H1 (cell line): Measurements from ENCODE around the gene YIPF3. TPM values are rescaled to one million over a fixed set of nuclear protein-coding genes. Genes with fewer than 3 reads are reported as not detected.

Experiments used
- CTCF ChIA-PET: fragments of 300-600 bp; sonication (Branson Sonifier 250); formaldehyde crosslinking; loops from one replicate; lab custom pipeline; 2021; ENCODE audit not compliant: partially characterized antibody; lab: Charles Lee
- POLR2A ChIA-PET: fragments of 300-600 bp; sonication (Branson Sonifier 250); formaldehyde crosslinking; loops from one replicate; lab custom pipeline; 2021; ENCODE audit warnings: inconsistent platforms; ENCODE audit not compliant: partially characterized antibody; lab: Charles Lee
- DNase-seq, 2 experiments: peaks; one replicate each; pipeline versions ENCODE4 v3.0.0 to v3.0.0-alpha.2; 2010 to 2022; ENCODE audit warnings: low spot score in 2 of 2, low read depth in 1 of 2, mixed read lengths in 1 of 2
- FAIRE-seq: peaks from 2 replicates; lab custom pipeline; 2011; peaks lifted over from hg19 to GRCh38; lab: Jason Lieb, UNC
- H2AFZ ChIP-seq: 2 replicates; pipeline ENCODE4 v1.8.1; 2012; ENCODE audit warnings: low read length, inconsistent platforms
- H2AK5ac ChIP-seq: 2 replicates; pipeline ENCODE4 v1.6.1; 2013; ENCODE audit warnings: low read depth, low read length
- H2BK120ac ChIP-seq: replicated peaks from 2 replicates; pipeline ENCODE3; 2013; ENCODE audit warnings: low read depth, low read length, inconsistent platforms
- H2BK12ac ChIP-seq: 2 replicates; pipeline ENCODE4 v1.6.1; 2013; ENCODE audit warnings: low read depth, low read length
- H2BK15ac ChIP-seq: 2 replicates; pipeline ENCODE4 v1.6.1; 2013; ENCODE audit warnings: low read length
- H2BK20ac ChIP-seq: 2 replicates; pipeline ENCODE4 v1.6.1; 2013; ENCODE audit warnings: low read length
- H2BK5ac ChIP-seq: 2 replicates; pipeline ENCODE4 v1.6.1; 2013; ENCODE audit warnings: low read depth, low read length
- H3K14ac ChIP-seq: 2 replicates; pipeline ENCODE4 v1.6.1; 2013; ENCODE audit warnings: inconsistent platforms; ENCODE audit not compliant: insufficient read length
- H3K18ac ChIP-seq: 2 replicates; pipeline ENCODE4 v1.6.1; 2013; ENCODE audit warnings: low read length; ENCODE audit errors: extremely low read depth
- H3K23ac ChIP-seq: 2 replicates; pipeline ENCODE4 v1.6.1; 2013; ENCODE audit warnings: inconsistent platforms; ENCODE audit not compliant: insufficient read length
- H3K23me2 ChIP-seq: 2 replicates; pipeline ENCODE4 v1.6.1; 2013; ENCODE audit warnings: low read depth, low read length
- H3K27ac ChIP-seq: 2 replicates; pipeline ENCODE4 v1.6.1; 2011; ENCODE audit warnings: low read depth, low read length, inconsistent platforms
- H3K27me3 ChIP-seq, 4 experiments: replicated peaks in 1 of 4; 1 replicate in 1 of 4; 2 replicates in 3 of 4; pipeline versions ENCODE4 v1.6.1 to v1.8.1; 2011 to 2013; ENCODE audit warnings: low read length in 3 of 4, mild to moderate bottlenecking in 3 of 4, inconsistent platforms in 2 of 4, mixed read lengths in 2 of 4, moderate library complexity in 1 of 4; ENCODE audit not compliant: control insufficient read depth in 3 of 4, insufficient read depth in 3 of 4; ENCODE audit errors: extremely low read depth in 1 of 4
- H3K36me3 ChIP-seq, 4 experiments: 2 replicates each; pipeline versions ENCODE4 v1.6.1 to v1.8.1; 2011 to 2013; ENCODE audit warnings: mild to moderate bottlenecking in 4 of 4, low read length in 3 of 4, moderate library complexity in 2 of 4, control low read depth in 1 of 4, inconsistent platforms in 1 of 4; ENCODE audit not compliant: insufficient read depth in 4 of 4, control insufficient read depth in 2 of 4
- H3K4ac ChIP-seq: replicated peaks from 2 replicates; pipeline ENCODE3; 2013; ENCODE audit warnings: low read length, low read depth, mixed read lengths, inconsistent platforms; ENCODE audit not compliant: insufficient read length
- H3K4me1 ChIP-seq, 4 experiments: replicated peaks in 1 of 4; 1 replicate in 1 of 4; 2 replicates in 3 of 4; pipeline versions ENCODE4 v1.6.1 to v1.8.1; 2011 to 2013; ENCODE audit warnings: low read length in 3 of 4, inconsistent platforms in 2 of 4, mixed read lengths in 1 of 4; ENCODE audit not compliant: insufficient read depth in 4 of 4, control insufficient read depth in 3 of 4
- H3K4me2 ChIP-seq, 2 experiments: 2 replicates each; pipeline versions ENCODE4 v1.6.1 to v1.8.1; 2011 to 2013; ENCODE audit warnings: low read depth in 2 of 2, low read length in 2 of 2, control low read depth in 1 of 2, inconsistent platforms in 1 of 2, mild to moderate bottlenecking in 1 of 2; ENCODE audit not compliant: insufficient read depth in 1 of 2
- H3K4me3 ChIP-seq, 4 experiments: fragments of 200-600, 300-600 bp in 1 of 4; sonication (generic), shearing (Covaris generic), sonication (Bioruptor Twin) in 1 of 4; 2 replicates each; pipeline versions ENCODE4 v1.5.1 to v1.8.1; 2011 to 2016; ENCODE audit warnings: low read length in 4 of 4, low read depth in 3 of 4, control low read depth in 2 of 4, inconsistent platforms in 2 of 4, mild to moderate bottlenecking in 2 of 4, mixed read lengths in 1 of 4, moderate library complexity in 1 of 4; ENCODE audit not compliant: insufficient read depth in 2 of 4; ENCODE audit errors: extremely low read depth in 1 of 4
- H3K56ac ChIP-seq: replicated peaks from 2 replicates; pipeline ENCODE3; 2013; ENCODE audit warnings: low read depth, mild to moderate bottlenecking, mixed read lengths, low read length, inconsistent platforms; ENCODE audit not compliant: insufficient read length
- H3K79me1 ChIP-seq: 2 replicates; pipeline ENCODE4 v1.6.1; 2013; ENCODE audit warnings: low read depth, low read length, control low read depth
- H3K79me2 ChIP-seq, 2 experiments: 2 replicates each; pipeline versions ENCODE4 v1.6.1 to v1.8.1; 2012 to 2013; ENCODE audit warnings: low read length in 2 of 2, mild to moderate bottlenecking in 2 of 2, inconsistent platforms in 1 of 2; ENCODE audit not compliant: insufficient read depth in 2 of 2, control insufficient read depth in 1 of 2
- H3K9ac ChIP-seq, 4 experiments: replicated peaks in 1 of 4; 1 replicate in 1 of 4; 2 replicates in 3 of 4; pipeline versions ENCODE4 v1.6.1 to v1.8.1; 2011 to 2013; ENCODE audit warnings: low read depth in 3 of 4, low read length in 3 of 4, control low read depth in 2 of 4, mild to moderate bottlenecking in 2 of 4, moderate library complexity in 2 of 4, inconsistent platforms in 1 of 4; ENCODE audit errors: extremely low read depth in 1 of 4
- H3K9me3 ChIP-seq, 2 experiments: 2 replicates each; pipeline versions ENCODE4 v1.6.1 to v1.8.1; 2012 to 2013; ENCODE audit warnings: mild to moderate bottlenecking in 2 of 2, moderate library complexity in 2 of 2, control low read depth in 1 of 2, inconsistent platforms in 1 of 2, low read depth in 1 of 2, low read length in 1 of 2, mixed read lengths in 1 of 2; ENCODE audit not compliant: insufficient read depth in 2 of 2
- H4K20me1 ChIP-seq, 2 experiments: replicated peaks in 1 of 2; 2 replicates each; pipeline versions ENCODE3 to v1.8.1; 2011 to 2013; ENCODE audit warnings: inconsistent platforms in 2 of 2, low read length in 2 of 2, mild to moderate bottlenecking in 1 of 2; ENCODE audit not compliant: insufficient read depth in 2 of 2, control insufficient read depth in 1 of 2
- H4K5ac ChIP-seq: 2 replicates; pipeline ENCODE4 v1.6.1; 2013; ENCODE audit warnings: low read length, low read depth, mixed read lengths, inconsistent platforms; ENCODE audit not compliant: insufficient read length
- H4K8ac ChIP-seq: 2 replicates; pipeline ENCODE4 v1.8.0; 2013; ENCODE audit warnings: mild to moderate bottlenecking, moderate library complexity, low read length, inconsistent platforms; ENCODE audit not compliant: insufficient read depth; ENCODE audit errors: extremely low read depth
- H4K91ac ChIP-seq: replicated peaks from 2 replicates; pipeline ENCODE3; 2013; ENCODE audit warnings: low read length, mixed read lengths, inconsistent platforms; ENCODE audit not compliant: insufficient read length
- EGR1 ChIP-seq: IDR thresholded peaks from 2 replicates; pipeline ENCODE4 v1.6.1; 2011; ENCODE audit warnings: low read depth, low read length, borderline replicate concordance
- NANOG ChIP-seq: IDR thresholded peaks from 2 replicates; pipeline ENCODE4 v1.6.1; 2011; ENCODE audit warnings: low read length, low read depth, mild to moderate bottlenecking, inconsistent platforms; ENCODE audit not compliant: insufficient read depth, poor library complexity, severe bottlenecking
- WGBS, 2 experiments: shearing (Covaris generic) in 1 of 2; methylation state at CpG; one replicate each; pipeline versions ENCODE4 v1.1.6 to v1.1.7; 2013 to 2015; ENCODE audit warnings: low lambda C conversion rate in 2 of 2, mixed read lengths in 2 of 2, inconsistent platforms in 1 of 2, low coverage in 1 of 2, missing lambda C conversion rate in 1 of 2; ENCODE audit not compliant: insufficient replicate concordance in 2 of 2, insufficient coverage in 1 of 2, insufficient read length in 1 of 2; ENCODE audit errors: extremely low coverage in 1 of 2, missing lambda C conversion rate in 1 of 2; 5-methylcytosine and 5-hydroxymethylcytosine counted together
- polyA plus RNA-seq, 7 experiments: library from polyadenylated mRNA; depleted of rRNA in 3 of 7; stranded (reverse) in 5 of 7; unstranded in 2 of 7; fragments of >200 nt in 5 of 7; fragments of 200-250 nt in 2 of 7; gene quantifications; 1 replicate in 5 of 7; 2 replicates in 1 of 7; 4 replicates in 1 of 7; pipeline versions ENCODE4 v1.2.1 to v1.2.3, GENCODE V29; 2011 to 2013; ENCODE audit warnings: missing spikeins in 2 of 7, mixed read lengths in 2 of 7
- total RNA-seq: library from RNA; stranded (reverse); fragmentation: NEBNext Ultra II Directional; extraction: Animal tissue kit (Norgen Biotek cat#: 25700); gene quantifications from 2 replicates; pipeline ENCODE4 v1.2.1, GENCODE V29; 2021
- TF ChIP-seq, protein P1 (sequence below): IDR thresholded peaks from 2 replicates; pipeline ENCODE4 v1.6.1; 2012; ENCODE audit warnings: inconsistent platforms

Gene YIPF3
- total and polyA plus RNA-seq, 2 of the 8 experiments (the other 6 are each of a cell fraction or from before 2014, with no cell fraction given), result 77.2 to 225 TPM

DNA sequence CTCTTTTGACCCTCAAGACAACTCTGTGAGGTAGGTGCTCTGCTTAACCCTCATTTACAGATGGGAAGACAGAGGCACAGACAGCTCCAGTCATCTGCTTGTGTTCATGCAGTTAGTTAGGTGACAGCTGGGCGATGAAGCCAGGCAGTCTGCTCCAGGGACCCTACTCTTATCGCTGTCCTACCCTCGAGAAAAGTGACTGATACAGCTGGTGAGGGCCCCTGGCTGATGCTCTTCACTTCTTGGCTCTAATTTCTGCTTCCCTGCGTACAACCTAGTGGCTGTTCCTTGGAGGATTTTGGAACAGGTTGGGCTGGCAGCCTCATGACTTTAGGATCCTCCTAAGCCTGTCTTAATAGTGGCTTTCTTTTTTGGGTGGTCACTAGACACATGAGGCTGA, 48.5 kb downstream of the YIPF3 start:
- peaks cover 0 to 8% (median 5%) of the 10 kb centered on the region in 4 experiments; a peak in 4 of 7 replicates for H3K4me1 ChIP-seq
- H3K27ac ChIP-seq, result no peak overlapping the region
- no peak overlapping the region for H4K5ac ChIP-seq
- TF ChIP-seq NANOG, result no peak
- TF ChIP-seq EGR1, result no peak
- TF ChIP-seq, protein P1, sequence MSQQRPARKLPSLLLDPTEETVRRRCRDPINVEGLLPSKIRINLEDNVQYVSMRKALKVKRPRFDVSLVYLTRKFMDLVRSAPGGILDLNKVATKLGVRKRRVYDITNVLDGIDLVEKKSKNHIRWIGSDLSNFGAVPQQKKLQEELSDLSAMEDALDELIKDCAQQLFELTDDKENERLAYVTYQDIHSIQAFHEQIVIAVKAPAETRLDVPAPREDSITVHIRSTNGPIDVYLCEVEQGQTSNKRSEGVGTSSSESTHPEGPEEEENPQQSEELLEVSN, result no peak
- TF ChIP-seq, all 59 proteins: peak for 0
- H2BK15ac ChIP-seq, result no peak overlapping the region
- DNase-seq (no peak), FAIRE-seq (no peak)
- H4K20me1 ChIP-seq, result no peaks in the 10 kb centered on the region
- no peaks in the 10 kb centered on the region for H3K27me3 ChIP-seq
- H2BK5ac ChIP-seq, result no peak overlapping the region
- no peak overlapping the region for H3K18ac ChIP-seq
- H3K9ac ChIP-seq, result no peak overlapping the region
- H3K4me3 ChIP-seq, result no peak overlapping the region
- no peak overlapping the region for H3K4ac ChIP-seq
- H2BK12ac ChIP-seq, result no peak overlapping the region
- H3K79me1 ChIP-seq, result no peaks in the 10 kb centered on the region
- 94% methylated on average over 4 of the region's 4 CpGs; no CpG with 5 or more reads in 1 of the 2 experiments for WGBS, 2 experiments
- H3K4me2 ChIP-seq, result no peak overlapping the region
- H2AK5ac ChIP-seq, result no peak overlapping the region
- no peak overlapping the region for H4K8ac ChIP-seq
- no peaks in the 10 kb centered on the region for H3K9me3 ChIP-seq
- no peaks in the 10 kb centered on the region for H3K36me3 ChIP-seq
- POLR2A ChIA-PET, result interaction anchor here (1.5 kb wide), 1 partner anchor 9 kb away, joined by 5 read pairs; the partner anchor contains the start of gene TJAP1
- CTCF ChIA-PET, result interaction anchor here (1.3 to 32.9 kb wide), 3 partner anchors 11 to 32 kb away, joined by 3 to 536 read pairs (median 4); partner anchors contain the start of gene LRRC73
- 0 out of 2 replicates have a peak overlapping the region, but pooled peaks have one; percentile 97 for H2AFZ ChIP-seq
- H2BK120ac ChIP-seq, result no peak overlapping the region
- H3K23ac ChIP-seq, result no peak overlapping the region
- no peaks in the 10 kb centered on the region for H3K23me2 ChIP-seq
- H3K56ac ChIP-seq, result no peak overlapping the region
- no peaks in the 10 kb centered on the region for H3K79me2 ChIP-seq
- H3K14ac ChIP-seq, result no peak overlapping the region
- H4K91ac ChIP-seq, result no peak overlapping the region
- H2BK20ac ChIP-seq, result no peak overlapping the region
